ENCODE data around the gene SFI1.

- TF ChIP-seq CTCF (IDR thresholded peaks at IDR 0.05; ENCODE audit: insufficient read depth, low read depth, low read length) (no peak), EZH2 (IDR thresholded peaks at IDR 0.05; ENCODE audit: insufficient read depth, low read length) (no peak)
Measured at GRCh38 chr22:31651664-31652063, 155.3 kb downstream of the SFI1 start.
